WERI-Rb-1 (cell line): Measurements from ENCODE around the gene KCNH4.
A peak's percentile ranks its signal among the peaks of the same experiment; 100 is the strongest.

Experiments used
- DNase-seq: peaks from one replicate; pipeline ENCODE4 v3.0.0-alpha.2; 2020
- H3K27ac ChIP-seq: fragments of 250-450 bp; sonication (Bioruptor Pico); 2 replicates; pipeline ENCODE4 v1.5.1; 2020; ENCODE audit warnings: mild to moderate bottlenecking, moderate library complexity
- H3K27me3 ChIP-seq: fragments of 250-450 bp; sonication (Bioruptor Pico); 2 replicates; pipeline ENCODE4 v1.5.1; 2021; ENCODE audit warnings: mild to moderate bottlenecking, low read depth, moderate library complexity; ENCODE audit not compliant: insufficient read depth, severe bottlenecking
- H3K36me3 ChIP-seq: fragments of 250-450 bp; sonication (Bioruptor Pico); 2 replicates; pipeline ENCODE4 v1.5.1; 2020; ENCODE audit warnings: mild to moderate bottlenecking, moderate library complexity
- H3K4me3 ChIP-seq: 2 replicates; pipeline ENCODE4 v1.5.1; 2011; ENCODE audit warnings: low read depth, mild to moderate bottlenecking, control low read depth, low read length
- H3K9me3 ChIP-seq: fragments of 250-450 bp; sonication (Bioruptor Pico); 2 replicates; pipeline ENCODE4 v1.5.1; 2021; ENCODE audit warnings: mild to moderate bottlenecking, moderate library complexity; ENCODE audit not compliant: severe bottlenecking
- TF ChIP-seq, protein P1 (sequence below): IDR thresholded peaks from 2 replicates; pipeline ENCODE4 v1.5.1; 2011; ENCODE audit warnings: low read depth, mild to moderate bottlenecking, control low read depth, inconsistent platforms, low read length

KCNH4 gene

DNA sequence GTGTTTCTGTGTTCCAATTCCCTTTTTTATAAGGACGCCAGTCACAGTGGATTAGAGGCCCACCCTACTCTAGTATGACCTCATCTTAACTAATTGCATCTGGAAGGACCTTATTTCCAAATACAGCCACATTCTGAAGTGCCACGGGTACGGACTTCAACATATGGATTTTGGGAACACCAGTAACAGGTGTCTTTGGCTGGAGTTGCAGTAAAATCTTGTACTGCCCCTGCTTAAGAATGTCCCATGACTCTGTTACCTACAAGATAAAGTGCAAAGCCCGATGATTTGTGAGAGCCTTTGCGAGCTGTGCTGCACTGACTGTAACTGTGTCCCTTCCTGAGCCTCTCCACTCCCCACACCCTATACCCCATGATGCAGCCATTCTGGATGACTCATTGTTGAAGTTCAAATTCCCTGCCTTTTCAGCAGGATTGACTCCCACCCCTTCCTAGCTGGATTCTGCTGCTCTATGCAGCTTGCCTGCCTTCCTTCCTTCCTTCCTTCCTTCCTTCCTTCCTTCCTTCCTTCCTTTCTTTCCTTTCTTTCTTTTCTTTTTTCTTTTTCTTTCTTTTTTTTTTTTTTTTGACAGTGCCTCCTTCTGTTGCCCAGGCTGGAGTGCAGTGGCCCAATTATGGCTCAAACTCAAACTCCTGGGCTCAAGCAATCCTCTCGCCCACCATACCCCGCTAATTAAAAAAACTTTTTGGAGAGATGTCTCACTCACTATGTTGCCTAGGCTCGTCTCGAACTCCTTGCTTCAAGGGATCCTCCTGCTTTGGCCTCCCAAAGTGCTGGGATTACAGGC lies 2.2 kb upstream of the KCNH4 start:
- Histone ChIP-seq H3K27me3 (no peaks in the 10 kb centered on the region), H3K27ac (no peak overlapping the region), H3K36me3 (no peaks in the 10 kb centered on the region), H3K9me3 (no peaks in the 10 kb centered on the region), H3K4me3 (peak overlapping the region; percentile 73)
- TF ChIP-seq, protein P1, sequence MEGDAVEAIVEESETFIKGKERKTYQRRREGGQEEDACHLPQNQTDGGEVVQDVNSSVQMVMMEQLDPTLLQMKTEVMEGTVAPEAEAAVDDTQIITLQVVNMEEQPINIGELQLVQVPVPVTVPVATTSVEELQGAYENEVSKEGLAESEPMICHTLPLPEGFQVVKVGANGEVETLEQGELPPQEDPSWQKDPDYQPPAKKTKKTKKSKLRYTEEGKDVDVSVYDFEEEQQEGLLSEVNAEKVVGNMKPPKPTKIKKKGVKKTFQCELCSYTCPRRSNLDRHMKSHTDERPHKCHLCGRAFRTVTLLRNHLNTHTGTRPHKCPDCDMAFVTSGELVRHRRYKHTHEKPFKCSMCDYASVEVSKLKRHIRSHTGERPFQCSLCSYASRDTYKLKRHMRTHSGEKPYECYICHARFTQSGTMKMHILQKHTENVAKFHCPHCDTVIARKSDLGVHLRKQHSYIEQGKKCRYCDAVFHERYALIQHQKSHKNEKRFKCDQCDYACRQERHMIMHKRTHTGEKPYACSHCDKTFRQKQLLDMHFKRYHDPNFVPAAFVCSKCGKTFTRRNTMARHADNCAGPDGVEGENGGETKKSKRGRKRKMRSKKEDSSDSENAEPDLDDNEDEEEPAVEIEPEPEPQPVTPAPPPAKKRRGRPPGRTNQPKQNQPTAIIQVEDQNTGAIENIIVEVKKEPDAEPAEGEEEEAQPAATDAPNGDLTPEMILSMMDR = no peak
- DNase-seq = no peak

DNA sequence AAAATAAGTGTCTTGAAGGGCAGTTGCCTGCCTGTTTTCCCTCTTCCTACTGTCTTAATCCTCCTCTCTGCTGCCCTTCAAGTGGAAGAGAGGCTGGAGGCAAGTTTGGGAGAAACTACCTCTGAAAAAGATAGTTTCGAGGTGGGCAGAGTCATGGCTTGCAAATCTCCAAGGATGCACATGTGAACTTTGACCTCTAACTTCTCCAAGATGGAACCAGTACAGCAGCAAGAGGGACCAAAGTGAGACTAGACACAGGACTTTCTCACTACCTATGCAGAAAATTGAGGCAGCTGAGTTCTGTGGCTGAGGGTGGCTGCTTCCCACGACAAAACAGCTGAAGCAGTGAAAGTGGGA lies 887 bp upstream of the KCNH4 start:
- no peaks in the 10 kb centered on the region for H3K36me3 ChIP-seq
- TF ChIP-seq, protein P1 = no peak
- H3K27me3 ChIP-seq = no peaks in the 10 kb centered on the region
- DNase-seq = no peak
- no peaks in the 10 kb centered on the region for H3K9me3 ChIP-seq
- H3K4me3 ChIP-seq = no peak overlapping the region
- no peak overlapping the region for H3K27ac ChIP-seq

DNA sequence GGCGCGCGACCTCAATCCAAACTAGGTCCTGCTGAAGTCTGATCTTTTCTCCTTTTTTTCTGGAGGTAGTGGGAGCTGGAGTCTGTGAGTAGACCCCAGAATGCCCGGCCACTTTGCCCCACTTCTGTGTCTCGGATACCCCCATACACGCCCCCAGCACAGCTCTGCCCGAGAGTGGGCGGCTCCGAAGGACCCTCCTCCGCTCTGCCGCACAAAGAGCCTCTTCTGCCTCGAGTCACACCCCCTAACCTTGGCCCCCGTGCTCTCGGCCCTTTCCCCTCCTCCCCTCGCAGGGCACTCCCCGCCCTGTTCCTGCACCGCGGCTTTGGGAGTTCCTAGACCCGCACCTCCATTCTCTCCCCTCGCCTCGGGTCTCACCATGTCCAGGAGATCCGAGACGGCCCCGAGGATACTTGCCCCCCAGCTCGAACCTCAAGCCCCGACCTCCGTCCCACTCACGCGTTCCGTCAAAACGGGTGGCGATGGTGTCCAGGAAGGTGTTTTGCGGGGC lies 476 bp downstream of the KCNH4 start:
- DNase-seq = no peak

DNA sequence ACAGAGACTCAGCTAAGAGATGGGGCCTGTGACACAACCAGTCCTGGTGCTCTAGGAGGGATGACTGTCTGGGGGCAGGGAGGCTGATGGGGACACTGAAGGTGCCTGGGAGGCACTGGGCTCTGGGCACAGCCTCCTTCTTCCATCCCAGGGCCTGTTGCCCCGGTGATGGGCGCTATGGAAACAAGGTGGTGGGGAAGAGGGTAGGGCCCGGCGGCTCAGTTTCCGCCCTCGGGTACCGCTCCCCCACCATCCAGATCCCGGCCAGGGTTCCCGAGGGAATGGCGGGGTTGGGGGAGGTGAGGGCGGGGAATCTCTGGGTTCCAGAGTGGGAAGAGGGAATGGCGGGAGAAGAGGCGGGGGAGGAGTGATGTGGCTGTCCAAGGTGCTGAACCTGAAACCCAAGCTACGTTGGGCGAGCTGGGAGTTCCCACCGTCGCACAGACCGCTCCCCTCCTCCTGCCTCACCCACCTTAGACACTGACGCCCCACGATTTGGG lies 981 bp downstream of the KCNH4 start:
- no peaks in the 10 kb centered on the region for H3K27me3 ChIP-seq
- no peak for DNase-seq
- no peaks in the 10 kb centered on the region for H3K9me3 ChIP-seq
- no peak overlapping the region for H3K4me3 ChIP-seq
- TF ChIP-seq, protein P1 = no peak
- no peak overlapping the region for H3K27ac ChIP-seq
- no peaks in the 10 kb centered on the region; the same call in 1 of the 2 replicates for H3K36me3 ChIP-seq

More for the DNA sequence above, 476 bp downstream of the KCNH4 start:
- H3K4me3 ChIP-seq = peak overlapping the region; percentile 69
- H3K27ac ChIP-seq = no peak overlapping the region
- no peaks in the 10 kb centered on the region for H3K27me3 ChIP-seq
- no peaks in the 10 kb centered on the region; the same call in 1 of the 2 replicates for H3K36me3 ChIP-seq
- TF ChIP-seq, protein P1 = no peak
- H3K9me3 ChIP-seq = no peaks in the 10 kb centered on the region

DNA sequence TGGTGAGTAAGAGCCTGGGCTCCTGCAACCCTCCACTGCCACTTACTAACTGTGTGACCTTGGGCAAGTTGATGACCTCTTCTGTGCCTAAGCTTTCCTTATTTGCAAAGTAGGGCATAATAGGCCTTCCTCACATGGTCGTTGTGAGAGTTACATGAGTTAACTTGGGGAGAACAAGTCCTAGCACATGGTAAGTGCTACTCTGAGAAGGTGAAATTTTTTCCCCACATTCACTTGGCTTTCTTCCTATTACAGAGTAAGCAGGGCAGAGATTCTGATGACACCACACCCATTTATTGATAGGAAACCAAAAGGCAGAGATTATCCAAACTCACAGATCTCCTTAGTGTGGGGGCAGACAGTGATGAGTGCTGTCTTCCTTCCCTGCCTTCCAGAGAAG lies 1.6 kb downstream of the KCNH4 start:
- no peaks in the 10 kb centered on the region for H3K27me3 ChIP-seq

More for the DNA sequence above, 1.6 kb downstream of the KCNH4 start:
- TF ChIP-seq, protein P1 = no peak
- Histone ChIP-seq H3K36me3 (no peaks in the 10 kb centered on the region; the same call in 1 of the 2 replicates), H3K9me3 (no peaks in the 10 kb centered on the region), H3K4me3 (no peak overlapping the region), H3K27ac (no peak overlapping the region)
- no peak for DNase-seq
